OCI-LY1 (cell line): ENCODE results near the gene GAK.

Source experiments
- H2AFZ ChIP-seq: fragments of 200-600 bp; sonication (generic), shearing (Covaris generic); 2 replicates; pipeline ENCODE4 v1.6.0; 2014; ENCODE audit warnings: antibody characterized with exemption, mild to moderate bottlenecking, low read length
- H3F3A ChIP-seq: fragments of 200-600 bp; sonication (generic), shearing (Covaris generic); 2 replicates; pipeline ENCODE4 v1.6.0; 2014; ENCODE audit warnings: mild to moderate bottlenecking, antibody characterized with exemption, low read length, moderate library complexity; ENCODE audit not compliant: insufficient read depth
- H3K27ac ChIP-seq: fragments of 200-600 bp; sonication (generic); 2 replicates; pipeline ENCODE4 v1.5.1; 2014; ENCODE audit warnings: low read length, mixed run types, mild to moderate bottlenecking, low read depth; ENCODE audit not compliant: poor library complexity, severe bottlenecking
- H3K27me3 ChIP-seq: fragments of 200-600 bp; sonication (generic); 2 replicates; pipeline ENCODE4 v1.6.0; 2014; ENCODE audit warnings: antibody characterized with exemption, mild to moderate bottlenecking, low read length, moderate library complexity; ENCODE audit not compliant: insufficient read depth
- H3K36me3 ChIP-seq: fragments of 200-600 bp; sonication (generic); 2 replicates; pipeline ENCODE4 v1.6.1; 2014; ENCODE audit warnings: mild to moderate bottlenecking, antibody characterized with exemption, low read length, moderate library complexity, mixed read lengths; ENCODE audit not compliant: insufficient read depth
- H3K4me1 ChIP-seq: fragments of 200-600 bp; sonication (generic); 2 replicates; pipeline ENCODE4 v1.5.1; 2014; ENCODE audit warnings: mild to moderate bottlenecking, low read length, moderate library complexity; ENCODE audit not compliant: insufficient read depth, severe bottlenecking
- H3K4me2 ChIP-seq: fragments of 200-600 bp; sonication (generic), shearing (Covaris generic); 2 replicates; pipeline ENCODE4 v1.6.1; 2014; ENCODE audit warnings: low read length
- H3K4me3 ChIP-seq: fragments of 200-600 bp; sonication (generic); 2 replicates; pipeline ENCODE4 v1.5.1; 2014; ENCODE audit warnings: low read length, low read depth, mild to moderate bottlenecking, mixed read lengths; ENCODE audit not compliant: poor library complexity, severe bottlenecking
- H3K79me2 ChIP-seq: fragments of 200-600 bp; shearing (Covaris generic); 2 replicates; pipeline ENCODE4 v1.6.1; 2016; ENCODE audit warnings: mixed run types, low read length, mixed read lengths; ENCODE audit not compliant: insufficient read depth
- H3K9ac ChIP-seq: fragments of 200-600 bp; sonication (generic), shearing (Covaris generic); 2 replicates; pipeline ENCODE4 v1.6.1; 2014; ENCODE audit warnings: mild to moderate bottlenecking, low read length, mixed read lengths
- H3K9me2 ChIP-seq: fragments of 200-600 bp; sonication (generic), shearing (Covaris generic); 2 replicates; pipeline ENCODE4 v1.6.1; 2014; ENCODE audit warnings: low read depth, mild to moderate bottlenecking, low read length, mixed read lengths
- H3K9me3 ChIP-seq: fragments of 200-600 bp; shearing (Covaris generic); 2 replicates; pipeline ENCODE4 v1.6.1; 2014; ENCODE audit warnings: low read length, mixed read lengths
- H4K20me1 ChIP-seq: fragments of 200-600 bp; sonication (generic), shearing (Covaris generic); 2 replicates; pipeline ENCODE4 v1.6.0; 2016; ENCODE audit warnings: mild to moderate bottlenecking, low read length; ENCODE audit not compliant: insufficient read depth
- EZH2 ChIP-seq: fragments of 200-600 bp; sonication (generic), shearing (Covaris generic); IDR thresholded peaks from 2 replicates; pipeline ENCODE4 v1.8.0; 2017; ENCODE audit warnings: borderline replicate concordance, mixed run types, mild to moderate bottlenecking, antibody characterized with exemption, low read length, moderate library complexity, mixed read lengths
- TF ChIP-seq, protein P1 (sequence below): fragments of 200-600 bp; sonication (generic), shearing (Covaris generic); IDR thresholded peaks from 2 replicates; pipeline ENCODE4 v1.5.1; 2017; ENCODE audit warnings: mild to moderate bottlenecking, antibody characterized with exemption, low read length, moderate library complexity, mixed read lengths

GAK gene

DNA sequence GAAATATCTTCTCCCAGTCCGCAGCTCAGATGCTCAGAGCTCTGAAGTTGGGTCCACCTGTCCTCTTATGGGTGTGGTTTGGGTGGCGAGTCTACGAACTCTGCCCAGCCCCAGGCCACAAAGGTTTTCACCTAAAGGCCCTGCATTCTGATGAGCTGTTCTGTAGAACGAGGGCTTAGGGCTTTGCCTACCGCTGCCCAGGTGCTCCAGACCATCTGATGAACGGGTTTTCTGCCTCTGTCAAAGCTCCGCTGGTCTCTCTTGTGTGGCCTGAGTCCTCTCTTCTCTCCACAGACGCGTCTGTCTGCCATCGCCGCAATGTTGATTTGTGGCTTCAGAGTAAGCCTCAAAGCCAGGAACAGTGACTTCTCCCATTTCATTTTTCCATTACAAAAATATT lies 77.8 kb downstream of the GAK start:
- Histone ChIP-seq H3K4me1 (no peaks in the 10 kb centered on the region), H3K9ac (no peak overlapping the region), H3K9me3 (no peaks in the 10 kb centered on the region), H3K27ac (no peak overlapping the region), H3K9me2 (no peaks in the 10 kb centered on the region), H4K20me1 (no peaks in the 10 kb centered on the region), H3K27me3 (no peaks in the 10 kb centered on the region), H3K4me2 (no peak overlapping the region), H2AFZ (no peak overlapping the region), H3F3A (0 out of 2 replicates have a peak, but pooled peaks cover 5% of the 10 kb centered on the region), H3K79me2 (no peaks in the 10 kb centered on the region), H3K36me3 (peaks cover 13% of the 10 kb centered on the region; the same call in 1 of the 2 replicates), H3K4me3 (no peak overlapping the region)
- TF ChIP-seq EZH2 = no peak
- TF ChIP-seq, protein P1, sequence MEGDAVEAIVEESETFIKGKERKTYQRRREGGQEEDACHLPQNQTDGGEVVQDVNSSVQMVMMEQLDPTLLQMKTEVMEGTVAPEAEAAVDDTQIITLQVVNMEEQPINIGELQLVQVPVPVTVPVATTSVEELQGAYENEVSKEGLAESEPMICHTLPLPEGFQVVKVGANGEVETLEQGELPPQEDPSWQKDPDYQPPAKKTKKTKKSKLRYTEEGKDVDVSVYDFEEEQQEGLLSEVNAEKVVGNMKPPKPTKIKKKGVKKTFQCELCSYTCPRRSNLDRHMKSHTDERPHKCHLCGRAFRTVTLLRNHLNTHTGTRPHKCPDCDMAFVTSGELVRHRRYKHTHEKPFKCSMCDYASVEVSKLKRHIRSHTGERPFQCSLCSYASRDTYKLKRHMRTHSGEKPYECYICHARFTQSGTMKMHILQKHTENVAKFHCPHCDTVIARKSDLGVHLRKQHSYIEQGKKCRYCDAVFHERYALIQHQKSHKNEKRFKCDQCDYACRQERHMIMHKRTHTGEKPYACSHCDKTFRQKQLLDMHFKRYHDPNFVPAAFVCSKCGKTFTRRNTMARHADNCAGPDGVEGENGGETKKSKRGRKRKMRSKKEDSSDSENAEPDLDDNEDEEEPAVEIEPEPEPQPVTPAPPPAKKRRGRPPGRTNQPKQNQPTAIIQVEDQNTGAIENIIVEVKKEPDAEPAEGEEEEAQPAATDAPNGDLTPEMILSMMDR = no peak

- no peaks in the 10 kb centered on the region for H3K9me2 ChIP-seq
- H3K36me3 ChIP-seq = peaks cover 9% of the 10 kb centered on the region; the same call in 1 of the 2 replicates
- H3F3A ChIP-seq = 0 out of 2 replicates have a peak, but pooled peaks cover 5% of the 10 kb centered on the region
- no peaks in the 10 kb centered on the region for H3K27me3 ChIP-seq
- no peak overlapping the region for H3K4me2 ChIP-seq
- H3K9me3 ChIP-seq = no peaks in the 10 kb centered on the region
- H3K79me2 ChIP-seq = no peaks in the 10 kb centered on the region
- no peak overlapping the region for H3K4me3 ChIP-seq
- no peak overlapping the region for H2AFZ ChIP-seq
- H4K20me1 ChIP-seq = no peaks in the 10 kb centered on the region
- H3K4me1 ChIP-seq = no peaks in the 10 kb centered on the region
- TF ChIP-seq, protein P1 = no peak
- no peak for TF ChIP-seq EZH2
- no peak overlapping the region for H3K9ac ChIP-seq
- no peak overlapping the region for H3K27ac ChIP-seq
Measured at GRCh38 chr4:853416-853781, 78.7 kb downstream of the GAK start.

- Histone ChIP-seq H2AFZ (no peak overlapping the region), H4K20me1 (no peaks in the 10 kb centered on the region), H3K9me3 (no peaks in the 10 kb centered on the region), H3K4me2 (no peak overlapping the region), H3K27ac (no peak overlapping the region), H3K9me2 (no peaks in the 10 kb centered on the region), H3K9ac (no peak overlapping the region), H3K36me3 (no peaks in the 10 kb centered on the region; the same call in 1 of the 2 replicates), H3K27me3 (no peaks in the 10 kb centered on the region), H3K4me1 (no peaks in the 10 kb centered on the region), H3F3A (0 out of 2 replicates have a peak, but pooled peaks cover 2% of the 10 kb centered on the region), H3K4me3 (no peak overlapping the region), H3K79me2 (no peaks in the 10 kb centered on the region)
- TF ChIP-seq, protein P1 = no peak
- TF ChIP-seq EZH2 = no peak
Measured at GRCh38 chr4:851701-852430, 80.2 kb downstream of the GAK start.
